Activated naive CD4-positive, alpha-beta T cell (primary cell): Measurements from ENCODE around the gene SLC18A3.

ENCODE experiments used
- DNase-seq, 4 experiments: peaks; one replicate each; lab custom pipeline; 2025; lab: John Stamatoyannopoulos, UW

The SLC18A3 gene

GRCh38 chr10:49627644-49628247, 17.6 kb downstream of the SLC18A3 start:
- no peak for DNase-seq

GRCh38 chr10:49628599-49628998, 18.5 kb downstream of the SLC18A3 start:
- no peak for DNase-seq

- no peak for DNase-seq
Measured at GRCh38 chr10:49629431-49629881, 19.3 kb downstream of the SLC18A3 start.

GRCh38 chr10:49631975-49632374, 21.9 kb downstream of the SLC18A3 start:
- DNase-seq, result no peak

GRCh38 chr10:49632406-49633317, 22.6 kb downstream of the SLC18A3 start:
- DNase-seq, result no peak

- DNase-seq, result no peak
Measured at GRCh38 chr10:49633327-49634068, 23.4 kb downstream of the SLC18A3 start.

- no peak for DNase-seq
Measured at GRCh38 chr10:49634069-49634660, 24.1 kb downstream of the SLC18A3 start.

GRCh38 chr10:49642311-49642710, 32.2 kb downstream of the SLC18A3 start:
- DNase-seq, result no peak

- DNase-seq, result no peak
Measured at GRCh38 chr10:49643241-49644034, 33.3 kb downstream of the SLC18A3 start.

GRCh38 chr10:49644035-49644646, 34.0 kb downstream of the SLC18A3 start:
- no peak for DNase-seq

- DNase-seq, result no peak
Measured at GRCh38 chr10:49645417-49645816, 35.3 kb downstream of the SLC18A3 start.

- DNase-seq, result no peak
Measured at GRCh38 chr10:49645871-49646870, 36.1 kb downstream of the SLC18A3 start.

- DNase-seq, result no peak
Measured at GRCh38 chr10:49647554-49647953, 37.4 kb downstream of the SLC18A3 start.

- DNase-seq, result no peak
Measured at GRCh38 chr10:49647985-49648795, 38.1 kb downstream of the SLC18A3 start.

GRCh38 chr10:49649294-49649693, 39.2 kb downstream of the SLC18A3 start:
- DNase-seq, result no peak

- DNase-seq, result no peak
Measured at GRCh38 chr10:49649936-49650723, 40.0 kb downstream of the SLC18A3 start.

- DNase-seq, result no peak
Measured at GRCh38 chr10:49650724-49651034, 40.6 kb downstream of the SLC18A3 start.
